Mesendoderm (in vitro differentiated cells): Measurements from ENCODE around the gene SSTR5.

ENCODE experiments used
- DNase-seq: peaks from one replicate; pipeline ENCODE4 v3.0.0; 2013
- H2AK5ac ChIP-seq: 2 replicates; pipeline ENCODE4 v1.6.1; 2013; ENCODE audit warnings: low read length, inconsistent platforms
- H2BK120ac ChIP-seq: 2 replicates; pipeline ENCODE4 v1.6.1; 2013; ENCODE audit warnings: low read depth, mild to moderate bottlenecking, low read length, moderate library complexity, mixed read lengths
- H2BK15ac ChIP-seq: replicated peaks from 2 replicates; pipeline ENCODE4 v1.6.1; 2013; ENCODE audit warnings: low read depth, mild to moderate bottlenecking, moderate library complexity
- H2BK5ac ChIP-seq: 2 replicates; pipeline ENCODE4 v1.6.1; 2013; ENCODE audit warnings: low read length, inconsistent platforms
- H3K18ac ChIP-seq: 2 replicates; pipeline ENCODE4 v1.6.1; 2013; ENCODE audit warnings: mild to moderate bottlenecking, low read length, mixed read lengths
- H3K23ac ChIP-seq: one replicate; pipeline ENCODE4 v1.6.1; 2013; ENCODE audit warnings: low read length
- H3K27ac ChIP-seq: 2 replicates; pipeline ENCODE4 v1.5.1; 2013; ENCODE audit warnings: low read depth, mild to moderate bottlenecking, inconsistent platforms, low read length, moderate library complexity
- H3K27me3 ChIP-seq: 2 replicates; pipeline ENCODE4 v1.6.1; 2013; ENCODE audit warnings: low read length, control low read depth, mild to moderate bottlenecking, inconsistent platforms; ENCODE audit not compliant: insufficient read depth, poor library complexity
- H3K36me3 ChIP-seq: 2 replicates; pipeline ENCODE4 v1.6.1; 2013; ENCODE audit warnings: low read length, inconsistent platforms; ENCODE audit not compliant: control insufficient read depth, insufficient read depth
- H3K4ac ChIP-seq: one replicate; pipeline ENCODE4 v1.6.1; 2013; ENCODE audit warnings: low read depth, mild to moderate bottlenecking, low read length, moderate library complexity
- H3K4me1 ChIP-seq: 2 replicates; pipeline ENCODE4 v1.6.1; 2013; ENCODE audit warnings: low read depth, low read length, inconsistent platforms; ENCODE audit not compliant: control insufficient read depth
- H3K4me2 ChIP-seq: 2 replicates; pipeline ENCODE4 v1.6.1; 2013; ENCODE audit warnings: low read length
- H3K4me3 ChIP-seq: 2 replicates; pipeline ENCODE4 v1.5.1; 2013; ENCODE audit warnings: mild to moderate bottlenecking, low read length
- H3K56ac ChIP-seq: one replicate; pipeline ENCODE4 v1.6.1; 2013; ENCODE audit warnings: low read length
- H3K79me1 ChIP-seq: 2 replicates; pipeline ENCODE4 v1.6.1; 2013; ENCODE audit warnings: low read length, inconsistent platforms
- H3K79me2 ChIP-seq: 2 replicates; pipeline ENCODE4 v1.6.1; 2013; ENCODE audit warnings: mild to moderate bottlenecking, low read length; ENCODE audit not compliant: control insufficient read depth, insufficient read depth
- H3K9ac ChIP-seq: 2 replicates; pipeline ENCODE4 v1.6.1; 2013; ENCODE audit warnings: low read length, inconsistent platforms
- H4K5ac ChIP-seq: one replicate; pipeline ENCODE4 v1.6.1; 2013; ENCODE audit warnings: low read length
- H4K8ac ChIP-seq: one replicate; pipeline ENCODE4 v1.6.1; 2013; ENCODE audit warnings: low read depth, mild to moderate bottlenecking, control low read depth, low read length, moderate library complexity
- WGBS: extraction: QIAGEN DNeasy Blood & Tissue Kit; methylation state at CpG from one replicate; pipeline ENCODE4 v1.1.7; 2013; ENCODE audit warnings: low lambda C conversion rate, missing lambda C conversion rate; ENCODE audit not compliant: insufficient coverage; ENCODE audit errors: extremely low coverage; 5-methylcytosine and 5-hydroxymethylcytosine counted together

Gene SSTR5

DNA sequence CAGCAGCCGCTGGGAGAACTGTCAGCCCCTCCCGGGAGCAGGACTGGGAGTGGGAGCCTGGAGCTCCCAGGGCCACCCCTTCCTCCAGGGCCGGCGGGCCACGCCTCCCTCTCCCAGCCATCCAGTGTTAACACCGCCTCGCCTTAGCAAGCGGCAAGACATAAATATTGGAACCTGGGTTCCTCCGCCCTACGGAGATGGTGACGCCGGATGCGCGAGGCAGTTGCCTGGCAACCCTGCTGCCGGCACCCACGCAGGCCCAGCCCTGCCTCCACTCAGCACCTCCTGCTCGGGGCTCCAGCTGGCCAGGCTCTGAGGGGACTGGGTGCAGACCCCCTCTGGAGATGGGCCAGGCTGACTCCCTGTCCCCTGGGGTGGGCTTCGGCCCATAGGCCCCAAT lies 52.9 kb downstream of the SSTR5 start:
- Histone ChIP-seq H3K56ac (no peak overlapping the region), H4K8ac (no peak overlapping the region), H2AK5ac (no peak overlapping the region), H3K18ac (no peak overlapping the region), H4K5ac (no peak overlapping the region), H3K27ac (no peak overlapping the region), H3K27me3 (no peaks in the 10 kb centered on the region), H3K23ac (no peak overlapping the region), H3K4me1 (no peaks in the 10 kb centered on the region), H2BK15ac (no peak overlapping the region), H3K79me1 (no peaks in the 10 kb centered on the region), H3K4me3 (no peak overlapping the region), H2BK120ac (no peak overlapping the region), H3K79me2 (no peaks in the 10 kb centered on the region), H3K36me3 (no peaks in the 10 kb centered on the region), H3K9ac (no peak overlapping the region), H3K4ac (no peak overlapping the region), H2BK5ac (no peak overlapping the region), H3K4me2 (no peak overlapping the region)
- no peak for DNase-seq
- no CpG with 5 or more reads among the region's 18 CpGs for WGBS

GRCh38 chr16:1126044-1126443 lies 53.5 kb downstream of the SSTR5 start:
- Histone ChIP-seq H3K79me2 (no peaks in the 10 kb centered on the region), H3K18ac (no peak overlapping the region), H3K4ac (no peak overlapping the region), H3K23ac (no peak overlapping the region), H4K8ac (no peak overlapping the region), H3K79me1 (no peaks in the 10 kb centered on the region), H2BK5ac (no peak overlapping the region), H3K4me1 (no peaks in the 10 kb centered on the region), H3K9ac (no peak overlapping the region), H2BK120ac (no peak overlapping the region), H3K4me2 (no peak overlapping the region), H3K27me3 (no peaks in the 10 kb centered on the region), H2AK5ac (no peak overlapping the region), H3K27ac (no peak overlapping the region), H3K4me3 (no peak overlapping the region), H3K36me3 (no peaks in the 10 kb centered on the region), H2BK15ac (no peak overlapping the region), H3K56ac (no peak overlapping the region), H4K5ac (no peak overlapping the region)
- no CpG with 5 or more reads among the region's 17 CpGs for WGBS
- no peak for DNase-seq

GRCh38 chr16:1126586-1126985 lies 54.0 kb downstream of the SSTR5 start:
- no peak overlapping the region for H3K23ac ChIP-seq
- no peak overlapping the region for H2BK15ac ChIP-seq
- WGBS: no CpG with 5 or more reads among the region's 10 CpGs
- no peak overlapping the region for H2BK5ac ChIP-seq
- H3K27ac ChIP-seq: no peak overlapping the region
- H3K36me3 ChIP-seq: no peaks in the 10 kb centered on the region
- no peaks in the 10 kb centered on the region for H3K4me1 ChIP-seq
- no peak overlapping the region for H3K4me3 ChIP-seq
- no peak overlapping the region for H3K4me2 ChIP-seq
- H3K9ac ChIP-seq: no peak overlapping the region
- H2AK5ac ChIP-seq: no peak overlapping the region
- no peak overlapping the region for H4K8ac ChIP-seq
- no peak overlapping the region for H2BK120ac ChIP-seq
- H3K18ac ChIP-seq: no peak overlapping the region
- H4K5ac ChIP-seq: no peak overlapping the region
- H3K4ac ChIP-seq: no peak overlapping the region
- no peak for DNase-seq
- no peaks in the 10 kb centered on the region for H3K79me1 ChIP-seq
- H3K79me2 ChIP-seq: no peaks in the 10 kb centered on the region
- no peak overlapping the region for H3K56ac ChIP-seq
- no peaks in the 10 kb centered on the region for H3K27me3 ChIP-seq

- Histone ChIP-seq H3K36me3 (no peaks in the 10 kb centered on the region), H3K27me3 (no peaks in the 10 kb centered on the region), H3K4me1 (no peaks in the 10 kb centered on the region), H3K4me3 (no peak overlapping the region), H2AK5ac (no peak overlapping the region), H3K18ac (no peak overlapping the region), H3K27ac (no peak overlapping the region), H3K9ac (no peak overlapping the region), H2BK120ac (no peak overlapping the region), H2BK5ac (no peak overlapping the region), H3K79me2 (no peaks in the 10 kb centered on the region), H3K4ac (no peak overlapping the region), H2BK15ac (no peak overlapping the region), H3K4me2 (no peak overlapping the region), H3K23ac (no peak overlapping the region), H3K56ac (no peak overlapping the region), H4K5ac (no peak overlapping the region), H4K8ac (no peak overlapping the region), H3K79me1 (no peaks in the 10 kb centered on the region)
- no peak for DNase-seq
- WGBS: no CpG with 5 or more reads among the region's 16 CpGs
Measured at GRCh38 chr16:1127101-1127500, 54.6 kb downstream of the SSTR5 start.

DNA sequence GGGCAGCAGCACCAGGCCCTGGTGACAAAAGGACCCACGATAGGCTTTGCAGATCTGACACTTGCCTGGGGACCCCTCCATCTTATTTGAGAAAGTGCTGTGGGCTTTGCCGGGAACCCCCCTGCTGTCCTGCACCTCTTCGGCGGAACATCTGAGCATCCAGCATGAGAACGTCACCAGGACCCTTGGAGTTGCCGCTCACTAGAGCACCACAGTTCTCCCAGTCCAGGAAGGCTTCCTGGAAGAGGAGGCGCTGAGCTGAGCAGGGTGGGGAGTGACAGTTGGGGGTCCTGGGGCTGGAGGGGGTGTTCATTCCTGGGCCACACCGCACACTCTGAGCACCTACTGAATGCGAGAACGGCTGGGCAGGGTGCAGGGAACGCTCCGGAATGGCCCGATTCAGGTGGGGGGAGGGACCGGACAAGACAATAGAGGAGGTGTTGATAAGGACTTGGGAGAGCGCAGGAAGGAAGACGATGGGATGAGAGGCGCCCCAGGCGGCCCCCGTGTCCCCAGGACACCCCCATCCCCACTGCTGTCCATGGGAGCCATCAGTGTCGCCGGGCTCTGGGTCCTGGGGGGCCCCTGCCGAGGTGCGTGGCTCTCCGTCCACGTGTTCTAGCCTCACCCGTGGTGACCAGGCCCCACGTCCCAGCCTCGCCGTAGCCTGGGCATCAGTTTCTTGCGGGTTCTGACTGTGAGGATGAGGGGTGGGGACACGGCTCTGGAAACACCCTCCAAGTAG lies 55.6 kb downstream of the SSTR5 start:
- H3K56ac ChIP-seq: no peak overlapping the region
- H3K36me3 ChIP-seq: no peaks in the 10 kb centered on the region
- H2AK5ac ChIP-seq: no peak overlapping the region
- no peaks in the 10 kb centered on the region for H3K27me3 ChIP-seq
- H3K4me2 ChIP-seq: no peak overlapping the region
- no CpG with 5 or more reads among the region's 31 CpGs for WGBS
- H2BK120ac ChIP-seq: no peak overlapping the region
- H3K4me3 ChIP-seq: no peak overlapping the region
- H4K8ac ChIP-seq: no peak overlapping the region
- no peak overlapping the region for H2BK15ac ChIP-seq
- H3K9ac ChIP-seq: no peak overlapping the region
- DNase-seq: no peak
- no peaks in the 10 kb centered on the region for H3K79me1 ChIP-seq
- no peak overlapping the region for H2BK5ac ChIP-seq
- H3K18ac ChIP-seq: no peak overlapping the region
- H4K5ac ChIP-seq: no peak overlapping the region
- no peaks in the 10 kb centered on the region for H3K4me1 ChIP-seq
- H3K27ac ChIP-seq: no peak overlapping the region
- no peaks in the 10 kb centered on the region for H3K79me2 ChIP-seq
- no peak overlapping the region for H3K23ac ChIP-seq
- no peak overlapping the region for H3K4ac ChIP-seq
